Astrocyte of the cerebellum (primary cell): ENCODE results near the gene OR5T3.
"Not testable (repeated sequence)": the region's sequence is repeated elsewhere in the genome, so short reads cannot be mapped to it uniquely, and the experiment has no call there.

Source experiments
- DNase-seq: peaks from one replicate; pipeline ENCODE4 v3.0.0-alpha.2; 2011; ENCODE audit warnings: low read depth
- H3K4me3 ChIP-seq: 2 replicates; pipeline ENCODE4 v1.5.1; 2011; ENCODE audit warnings: mild to moderate bottlenecking, low read depth, low read length, moderate library complexity
- CTCF ChIP-seq: IDR thresholded peaks from 2 replicates; pipeline ENCODE4 v1.5.1; 2012; ENCODE audit warnings: low read length, low read depth, moderate library complexity, mild to moderate bottlenecking; ENCODE audit errors: missing control alignments
- in situ Hi-C: cut with HindIII; loops from 2 replicates; pipeline ENCODE4 v1.10.0; 2017; ENCODE audit warnings: low sequenced_read_pairs

Gene OR5T3

GRCh38 chr11:56251954-56252353 is at the start of gene OR5T3:
Gene OR5T3 (plus strand): TSS chr11:56252254. CDS start chr11:56252254, 0 bp downstream.
- TF ChIP-seq CTCF, result no peak
- in situ Hi-C loops, result no loop called here
- H3K4me3 ChIP-seq, result no peak within 1 kb of the TSS
- DNase-seq, result no peak

- no peak overlapping the region for H3K4me3 ChIP-seq
- DNase-seq, result no peak
- in situ Hi-C loops, result no loop called here
- TF ChIP-seq CTCF, result no peak
These were observed 44.3 kb upstream of the OR5T3 start for GRCh38 chr11:56207790-56208189.

GRCh38 chr11:56214537-56214936 is 37.5 kb upstream of the OR5T3 start:
- TF ChIP-seq CTCF, result no peak
- no peak overlapping the region for H3K4me3 ChIP-seq
- in situ Hi-C loops, result no loop called here
- no peak for DNase-seq

- H3K4me3 ChIP-seq, in situ Hi-C loops, DNase-seq: not testable (repeated sequence)
These were observed 32.3 kb upstream of the OR5T3 start for GRCh38 chr11:56219735-56220134.

- in situ Hi-C loops, result no loop called here
- DNase-seq, result no peak
- TF ChIP-seq CTCF, result no peak
- H3K4me3 ChIP-seq, result no peak within 1 kb of the TSS
These were observed 17.9 kb upstream of the OR5T3 start, which contains the start of gene OR5T2 for GRCh38 chr11:56234155-56234554. Gene OR5T2 (minus strand): TSS chr11:56234255. CDS start chr11:56233062, 1,193 bp downstream.

GRCh38 chr11:56271092-56271491 is 19.0 kb downstream of the OR5T3 start:
- no peak overlapping the region for H3K4me3 ChIP-seq
- DNase-seq, result no peak
- no peak for TF ChIP-seq CTCF
- in situ Hi-C loops, result no loop called here

- in situ Hi-C loops, result no loop called here
- DNase-seq, result no peak
- no peak for TF ChIP-seq CTCF
- H3K4me3 ChIP-seq, result no peak within 1 kb of the TSS
These were observed 21.8 kb downstream of the OR5T3 start, which contains the start of gene OR5T1 for GRCh38 chr11:56273854-56274253. Gene OR5T1 (plus strand): TSS chr11:56274154. CDS start chr11:56275639, 1,485 bp downstream.
